ENCODE results near the gene ZDHHC7.
"Not testable (repeated sequence)": the region's sequence is repeated elsewhere in the genome, so short reads cannot be mapped to it uniquely, and the experiment has no call there.

The ZDHHC7 gene

DNA sequence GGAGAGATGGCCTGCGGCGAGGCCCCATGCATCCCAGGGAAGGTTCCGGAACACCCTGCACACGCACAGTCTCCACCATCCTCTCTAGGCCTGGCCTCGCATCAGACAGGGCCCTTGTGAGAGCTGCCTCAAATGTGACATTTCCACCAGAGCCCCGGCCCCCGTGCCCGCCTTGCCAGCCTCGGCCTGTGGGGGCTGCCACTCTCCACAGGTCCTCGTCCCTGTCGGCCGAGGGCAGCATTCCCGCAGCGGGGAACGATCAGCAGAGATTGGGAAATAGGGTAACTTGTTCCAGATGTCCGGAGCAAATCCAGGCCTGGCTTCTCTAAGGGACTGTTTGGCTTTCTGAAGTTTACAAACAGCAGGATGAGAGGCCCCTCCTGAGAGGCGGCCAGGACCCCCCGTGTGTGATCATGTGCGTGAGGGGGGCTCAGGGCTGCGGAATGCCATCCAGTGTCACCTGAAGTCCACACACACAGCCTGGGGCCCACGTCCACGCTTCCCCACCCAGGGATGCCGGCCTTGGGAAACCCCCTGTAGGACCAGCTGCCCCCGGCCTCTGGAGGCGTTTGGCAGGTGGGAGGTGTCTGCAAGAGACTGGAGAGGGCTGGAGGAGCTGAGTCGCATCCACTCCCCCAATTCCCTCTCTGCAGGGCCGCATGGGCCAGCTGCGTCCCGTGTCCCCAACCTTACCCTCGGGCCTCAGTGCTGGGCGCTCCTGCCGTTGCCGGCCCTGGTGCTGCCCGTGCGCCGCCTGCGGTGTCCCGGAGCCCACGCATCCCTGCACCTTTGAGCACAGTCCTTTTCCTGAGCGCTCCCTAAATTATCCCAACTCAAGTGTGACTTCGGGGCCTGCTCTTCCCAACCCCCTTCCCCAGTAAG lies 70.4 kb downstream of the ZDHHC7 start:
- peak; percentile 71 for ATAC-seq
- peak; percentile 69; the same call in 1 of the 2 replicates for TF ChIP-seq TCF4 (CRISPR knock-in tag; IDR thresholded peaks at IDR 0.05; ENCODE audit: borderline replicate concordance)
- TF ChIP-seq, protein P1, sequence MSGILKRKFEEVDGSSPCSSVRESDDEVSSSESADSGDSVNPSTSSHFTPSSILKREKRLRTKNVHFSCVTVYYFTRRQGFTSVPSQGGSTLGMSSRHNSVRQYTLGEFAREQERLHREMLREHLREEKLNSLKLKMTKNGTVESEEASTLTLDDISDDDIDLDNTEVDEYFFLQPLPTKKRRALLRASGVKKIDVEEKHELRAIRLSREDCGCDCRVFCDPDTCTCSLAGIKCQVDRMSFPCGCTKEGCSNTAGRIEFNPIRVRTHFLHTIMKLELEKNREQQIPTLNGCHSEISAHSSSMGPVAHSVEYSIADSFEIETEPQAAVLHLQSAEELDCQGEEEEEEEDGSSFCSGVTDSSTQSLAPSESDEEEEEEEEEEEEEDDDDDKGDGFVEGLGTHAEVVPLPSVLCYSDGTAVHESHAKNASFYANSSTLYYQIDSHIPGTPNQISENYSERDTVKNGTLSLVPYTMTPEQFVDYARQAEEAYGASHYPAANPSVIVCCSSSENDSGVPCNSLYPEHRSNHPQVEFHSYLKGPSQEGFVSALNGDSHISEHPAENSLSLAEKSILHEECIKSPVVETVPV (CRISPR knock-in tag; IDR thresholded peaks at IDR 0.05): no peak

DNA sequence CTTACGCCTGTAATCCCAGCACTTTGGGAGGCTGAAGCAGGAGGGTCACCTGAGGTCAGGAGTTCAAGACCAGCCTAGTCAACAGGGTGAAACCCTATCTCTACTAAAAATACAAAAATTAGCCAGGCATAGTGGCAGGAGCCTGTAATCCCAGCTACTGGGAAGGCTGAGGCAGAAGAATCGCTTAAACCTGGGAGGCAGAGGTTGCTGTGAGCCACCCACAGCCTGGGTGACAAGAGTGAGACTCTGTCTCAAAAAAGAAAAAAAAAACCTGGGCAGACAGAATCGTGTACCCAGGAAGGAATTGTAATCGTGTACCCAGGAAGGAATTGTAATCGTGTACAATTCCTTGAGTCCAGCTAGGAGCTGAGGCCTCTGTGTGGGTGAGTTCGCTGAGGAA lies 72.7 kb downstream of the ZDHHC7 start:
- ATAC-seq: not testable (repeated sequence)

DNA sequence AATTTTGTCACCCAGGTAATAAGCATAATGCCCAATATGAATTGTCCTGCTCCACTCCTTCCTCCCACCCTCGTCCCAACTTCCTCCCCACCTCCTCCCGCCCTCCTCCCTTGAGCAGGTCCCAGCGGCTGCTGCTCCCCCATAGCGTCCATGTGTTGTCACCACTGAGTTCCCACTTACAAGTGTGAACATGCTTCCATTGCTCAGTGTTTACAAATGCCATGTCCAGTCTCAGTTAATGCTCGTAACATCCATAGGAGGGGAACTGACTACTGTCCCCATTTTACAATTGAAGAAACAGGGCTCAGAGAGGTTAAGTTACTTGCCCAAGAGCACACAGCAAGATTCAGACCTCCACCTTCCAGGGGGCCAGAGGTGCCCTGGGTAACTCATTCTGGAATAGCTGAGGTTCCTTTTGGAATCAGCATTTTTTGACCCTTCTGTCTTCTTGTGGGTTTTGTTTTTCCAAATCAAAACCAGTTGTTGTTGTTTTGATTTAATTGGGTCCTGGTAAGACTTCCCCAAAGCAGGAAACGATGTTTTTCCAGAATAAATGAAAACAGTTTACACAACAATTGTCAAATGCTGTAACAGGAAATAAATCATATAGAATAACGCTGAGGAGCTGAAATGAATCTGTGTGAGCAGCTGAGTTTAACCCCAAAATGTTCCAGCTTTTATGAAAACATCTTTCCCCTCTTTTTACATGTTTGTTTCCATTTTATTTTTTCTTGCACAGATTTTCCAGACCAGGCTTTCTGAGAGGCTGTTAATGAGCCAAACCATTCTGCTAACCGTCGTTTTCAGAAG lies 73.9 kb downstream of the ZDHHC7 start:
- no peak for ATAC-seq
- TF ChIP-seq BACH2 (CRISPR knock-in tag; IDR thresholded peaks at IDR 0.05; ENCODE audit: borderline replicate concordance) (no peak), ARNTL (CRISPR knock-in tag; IDR thresholded peaks at IDR 0.05; ENCODE audit: borderline replicate concordance, low read depth) (no peak), ZFP30 (CRISPR knock-in tag; IDR thresholded peaks at IDR 0.05) (no peak), ISL1 (CRISPR knock-in tag; IDR thresholded peaks at IDR 0.05) (no peak), SNAI2 (CRISPR knock-in tag; IDR thresholded peaks at IDR 0.05) (no peak), CSDC2 (CRISPR knock-in tag; IDR thresholded peaks at IDR 0.05) (no peak), TOX (CRISPR knock-in tag; IDR thresholded peaks at IDR 0.05; ENCODE audit: borderline replicate concordance) (no peak), TCF4 (CRISPR knock-in tag; IDR thresholded peaks at IDR 0.05; ENCODE audit: borderline replicate concordance) (no peak), GLIS3 (CRISPR knock-in tag; IDR thresholded peaks at IDR 0.05) (no peak), PPARA (CRISPR knock-in tag; IDR thresholded peaks at IDR 0.05; ENCODE audit: borderline replicate concordance) (no peak), ZC3H10 (CRISPR knock-in tag; IDR thresholded peaks at IDR 0.05) (no peak), ESRRG (CRISPR knock-in tag; IDR thresholded peaks at IDR 0.05) (no peak)
- TF ChIP-seq, protein P1 (CRISPR knock-in tag; IDR thresholded peaks at IDR 0.05): no peak
- TF ChIP-seq, protein P2, sequence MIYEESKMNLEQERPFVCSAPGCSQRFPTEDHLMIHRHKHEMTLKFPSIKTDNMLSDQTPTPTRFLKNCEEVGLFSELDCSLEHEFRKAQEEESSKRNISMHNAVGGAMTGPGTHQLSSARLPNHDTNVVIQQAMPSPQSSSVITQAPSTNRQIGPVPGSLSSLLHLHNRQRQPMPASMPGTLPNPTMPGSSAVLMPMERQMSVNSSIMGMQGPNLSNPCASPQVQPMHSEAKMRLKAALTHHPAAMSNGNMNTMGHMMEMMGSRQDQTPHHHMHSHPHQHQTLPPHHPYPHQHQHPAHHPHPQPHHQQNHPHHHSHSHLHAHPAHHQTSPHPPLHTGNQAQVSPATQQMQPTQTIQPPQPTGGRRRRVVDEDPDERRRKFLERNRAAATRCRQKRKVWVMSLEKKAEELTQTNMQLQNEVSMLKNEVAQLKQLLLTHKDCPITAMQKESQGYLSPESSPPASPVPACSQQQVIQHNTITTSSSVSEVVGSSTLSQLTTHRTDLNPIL (CRISPR knock-in tag; IDR thresholded peaks at IDR 0.05; ENCODE audit: low read depth): no peak
- TF ChIP-seq, protein P3, sequence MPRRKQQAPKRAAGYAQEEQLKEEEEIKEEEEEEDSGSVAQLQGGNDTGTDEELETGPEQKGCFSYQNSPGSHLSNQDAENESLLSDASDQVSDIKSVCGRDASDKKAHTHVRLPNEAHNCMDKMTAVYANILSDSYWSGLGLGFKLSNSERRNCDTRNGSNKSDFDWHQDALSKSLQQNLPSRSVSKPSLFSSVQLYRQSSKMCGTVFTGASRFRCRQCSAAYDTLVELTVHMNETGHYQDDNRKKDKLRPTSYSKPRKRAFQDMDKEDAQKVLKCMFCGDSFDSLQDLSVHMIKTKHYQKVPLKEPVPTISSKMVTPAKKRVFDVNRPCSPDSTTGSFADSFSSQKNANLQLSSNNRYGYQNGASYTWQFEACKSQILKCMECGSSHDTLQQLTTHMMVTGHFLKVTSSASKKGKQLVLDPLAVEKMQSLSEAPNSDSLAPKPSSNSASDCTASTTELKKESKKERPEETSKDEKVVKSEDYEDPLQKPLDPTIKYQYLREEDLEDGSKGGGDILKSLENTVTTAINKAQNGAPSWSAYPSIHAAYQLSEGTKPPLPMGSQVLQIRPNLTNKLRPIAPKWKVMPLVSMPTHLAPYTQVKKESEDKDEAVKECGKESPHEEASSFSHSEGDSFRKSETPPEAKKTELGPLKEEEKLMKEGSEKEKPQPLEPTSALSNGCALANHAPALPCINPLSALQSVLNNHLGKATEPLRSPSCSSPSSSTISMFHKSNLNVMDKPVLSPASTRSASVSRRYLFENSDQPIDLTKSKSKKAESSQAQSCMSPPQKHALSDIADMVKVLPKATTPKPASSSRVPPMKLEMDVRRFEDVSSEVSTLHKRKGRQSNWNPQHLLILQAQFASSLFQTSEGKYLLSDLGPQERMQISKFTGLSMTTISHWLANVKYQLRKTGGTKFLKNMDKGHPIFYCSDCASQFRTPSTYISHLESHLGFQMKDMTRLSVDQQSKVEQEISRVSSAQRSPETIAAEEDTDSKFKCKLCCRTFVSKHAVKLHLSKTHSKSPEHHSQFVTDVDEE (CRISPR knock-in tag; IDR thresholded peaks at IDR 0.05): no peak
- TF ChIP-seq, protein P4, sequence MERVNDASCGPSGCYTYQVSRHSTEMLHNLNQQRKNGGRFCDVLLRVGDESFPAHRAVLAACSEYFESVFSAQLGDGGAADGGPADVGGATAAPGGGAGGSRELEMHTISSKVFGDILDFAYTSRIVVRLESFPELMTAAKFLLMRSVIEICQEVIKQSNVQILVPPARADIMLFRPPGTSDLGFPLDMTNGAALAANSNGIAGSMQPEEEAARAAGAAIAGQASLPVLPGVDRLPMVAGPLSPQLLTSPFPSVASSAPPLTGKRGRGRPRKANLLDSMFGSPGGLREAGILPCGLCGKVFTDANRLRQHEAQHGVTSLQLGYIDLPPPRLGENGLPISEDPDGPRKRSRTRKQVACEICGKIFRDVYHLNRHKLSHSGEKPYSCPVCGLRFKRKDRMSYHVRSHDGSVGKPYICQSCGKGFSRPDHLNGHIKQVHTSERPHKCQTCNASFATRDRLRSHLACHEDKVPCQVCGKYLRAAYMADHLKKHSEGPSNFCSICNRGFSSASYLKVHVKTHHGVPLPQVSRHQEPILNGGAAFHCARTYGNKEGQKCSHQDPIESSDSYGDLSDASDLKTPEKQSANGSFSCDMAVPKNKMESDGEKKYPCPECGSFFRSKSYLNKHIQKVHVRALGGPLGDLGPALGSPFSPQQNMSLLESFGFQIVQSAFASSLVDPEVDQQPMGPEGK (CRISPR knock-in tag; IDR thresholded peaks at IDR 0.05; ENCODE audit: borderline replicate concordance): no peak
